IMR-90 (cell line): ENCODE measurements around the gene GMCL2. TPM values are rescaled to one million over a fixed set of nuclear protein-coding genes. Genes with fewer than 3 reads are reported as not detected.

Source experiments
- ATAC-seq: fragments of 200-7000 bp; cut with Tn5 transposase; 2 replicates; pipeline ENCODE4 v1.9.1; 2020; ENCODE audit warnings: low read depth, mild to moderate bottlenecking, moderate library complexity
- BruUV-seq: library from RNA; stranded (reverse); fragments of 400-500 nt; replicated peaks from 2 replicates; lab custom pipeline; 2021; lab: Mats Ljungman, UMichigan
- CTCF ChIA-PET: fragments of 300-600 bp; formaldehyde crosslinking; extraction: SDS; loops from one replicate; lab custom pipeline; 2021; ENCODE audit warnings: antibody characterized with exemption; lab: Yijun Ruan, JAX
- POLR2A ChIA-PET: fragments of 300-600 bp; sonication (Branson Sonifier 250); formaldehyde crosslinking; loops from one replicate; lab custom pipeline; 2022; ENCODE audit warnings: antibody characterized with exemption; ENCODE audit not compliant: unreplicated experiment; lab: Charles Lee
- DNase-seq: peaks from one replicate; pipeline ENCODE4 v3.0.0; 2013
- H2AFZ ChIP-seq: replicated peaks from 2 replicates; pipeline ENCODE3; 2013; ENCODE audit warnings: low read length, mild to moderate bottlenecking; ENCODE audit not compliant: poor library complexity
- H2AK5ac ChIP-seq: 2 replicates; pipeline ENCODE4 v1.6.1; 2013; ENCODE audit warnings: low read depth, low read length, inconsistent platforms
- H2AK9ac ChIP-seq: replicated peaks from 2 replicates; pipeline ENCODE3; 2013; ENCODE audit warnings: mild to moderate bottlenecking, low read depth, low read length, moderate library complexity; ENCODE audit not compliant: poor library complexity
- H2BK120ac ChIP-seq: 2 replicates; pipeline ENCODE4 v1.6.1; 2013; ENCODE audit warnings: low read depth, low read length, inconsistent platforms
- H2BK15ac ChIP-seq: 3 replicates; pipeline ENCODE4 v1.6.1; 2013; ENCODE audit warnings: low read depth, low read length, inconsistent platforms
- H2BK20ac ChIP-seq: 2 replicates; pipeline ENCODE4 v1.6.1; 2013; ENCODE audit warnings: low read depth, mild to moderate bottlenecking, inconsistent platforms, low read length, moderate library complexity
- H2BK5ac ChIP-seq: 2 replicates; pipeline ENCODE4 v1.6.1; 2013; ENCODE audit warnings: mild to moderate bottlenecking, low read depth, low read length, inconsistent platforms; ENCODE audit not compliant: poor library complexity, severe bottlenecking
- H3K14ac ChIP-seq: replicated peaks from 2 replicates; pipeline ENCODE4 v1.6.1; 2013; ENCODE audit warnings: low read depth, low read length, inconsistent platforms
- H3K18ac ChIP-seq: 2 replicates; pipeline ENCODE4 v1.6.1; 2013; ENCODE audit warnings: low read depth, low read length, control low read depth
- H3K23ac ChIP-seq: 2 replicates; pipeline ENCODE4 v1.6.1; 2013; ENCODE audit warnings: low read depth, low read length, inconsistent platforms
- H3K27ac ChIP-seq: 2 replicates; pipeline ENCODE4 v1.5.1; 2013; ENCODE audit warnings: mild to moderate bottlenecking, control low read depth, low read length; ENCODE audit not compliant: insufficient read depth
- H3K27me3 ChIP-seq: 2 replicates; pipeline ENCODE4 v1.6.1; 2013; ENCODE audit warnings: low read length; ENCODE audit not compliant: control insufficient read depth, insufficient read depth
- H3K36me3 ChIP-seq: 2 replicates; pipeline ENCODE4 v1.6.1; 2013; ENCODE audit warnings: low read length, mixed read lengths; ENCODE audit not compliant: control insufficient read depth, insufficient read depth
- H3K4ac ChIP-seq: 2 replicates; pipeline ENCODE4 v1.6.1; 2013; ENCODE audit warnings: low read depth, low read length, inconsistent platforms
- H3K4me1 ChIP-seq: 2 replicates; pipeline ENCODE4 v1.6.1; 2013; ENCODE audit warnings: low read length, mixed read lengths; ENCODE audit not compliant: control insufficient read depth, insufficient read depth
- H3K4me2 ChIP-seq: 2 replicates; pipeline ENCODE4 v1.6.1; 2013; ENCODE audit warnings: low read depth, mild to moderate bottlenecking, control low read depth, low read length, moderate library complexity
- H3K4me3 ChIP-seq: 2 replicates; pipeline ENCODE4 v1.5.1; 2013; ENCODE audit warnings: low read depth, mild to moderate bottlenecking, control low read depth, low read length, moderate library complexity; ENCODE audit not compliant: insufficient read depth
- H3K56ac ChIP-seq: 2 replicates; pipeline ENCODE4 v1.6.1; 2013; ENCODE audit warnings: low read length, inconsistent platforms; ENCODE audit not compliant: insufficient read depth; ENCODE audit errors: extremely low read depth
- H3K79me1 ChIP-seq, 2 experiments: 2 replicates each; pipeline ENCODE4 v1.6.1; 2013; ENCODE audit warnings: low read length in 2 of 2, inconsistent platforms in 1 of 2, low read depth in 1 of 2
- H3K9ac ChIP-seq: 2 replicates; pipeline ENCODE4 v1.6.1; 2013; ENCODE audit warnings: low read depth, low read length, control low read depth
- H3K9me1 ChIP-seq: 2 replicates; pipeline ENCODE4 v1.6.1; 2013; ENCODE audit warnings: low read length, inconsistent platforms; ENCODE audit not compliant: insufficient read depth
- H3K9me3 ChIP-seq: 2 replicates; pipeline ENCODE4 v1.6.1; 2013; ENCODE audit warnings: low read length; ENCODE audit not compliant: control insufficient read depth, insufficient read depth
- H4K20me1 ChIP-seq: 2 replicates; pipeline ENCODE4 v1.6.1; 2013; ENCODE audit warnings: low read length, inconsistent platforms; ENCODE audit not compliant: insufficient read depth
- H4K5ac ChIP-seq: 2 replicates; pipeline ENCODE4 v1.6.1; 2013; ENCODE audit warnings: mild to moderate bottlenecking, low read depth, low read length, control low read depth
- H4K8ac ChIP-seq, 2 experiments: 2 replicates each; pipeline ENCODE4 v1.6.1; 2013; ENCODE audit warnings: low read depth in 2 of 2, low read length in 2 of 2, control low read depth in 1 of 2, inconsistent platforms in 1 of 2
- H4K91ac ChIP-seq: 2 replicates; pipeline ENCODE4 v1.6.1; 2013; ENCODE audit warnings: low read depth, low read length, inconsistent platforms; ENCODE audit not compliant: insufficient read depth
- BHLHE40 ChIP-seq: fragments of 150-350 bp; IDR thresholded peaks from 2 replicates; pipeline ENCODE4 v1.6.1; 2016; ENCODE audit warnings: mild to moderate bottlenecking, low read depth, low read length
- CEBPB ChIP-seq: IDR thresholded peaks from 2 replicates; pipeline ENCODE4 v1.6.1; 2012; ENCODE audit warnings: low read depth, low read length, improper control_type of control experiment
- CHD1 ChIP-seq: IDR thresholded peaks from 2 replicates; pipeline ENCODE4 v1.6.1; 2012; ENCODE audit warnings: low read depth, low read length, improper control_type of control experiment
- FOS ChIP-seq: fragments of 150-350 bp; IDR thresholded peaks from 2 replicates; pipeline ENCODE4 v1.6.1; 2016; ENCODE audit warnings: low read depth, low read length
- MAFK ChIP-seq: IDR thresholded peaks from 2 replicates; pipeline ENCODE4 v1.6.1; 2012; ENCODE audit warnings: low read depth, low read length, improper control_type of control experiment
- MAZ ChIP-seq: IDR thresholded peaks from 2 replicates; pipeline ENCODE4 v1.6.1; 2012; ENCODE audit warnings: low read depth, mild to moderate bottlenecking, low read length, improper control_type of control experiment, moderate library complexity, borderline replicate concordance
- MXI1 ChIP-seq: IDR thresholded peaks from 2 replicates; pipeline ENCODE4 v1.6.1; 2012; ENCODE audit warnings: low read depth, mild to moderate bottlenecking, low read length, moderate library complexity, borderline replicate concordance
- NFE2L2 ChIP-seq: fragments of 150-350 bp; IDR thresholded peaks from 2 replicates; pipeline ENCODE4 v1.6.1; 2016; ENCODE audit warnings: low read depth, mild to moderate bottlenecking, low read length
- RAD21 ChIP-seq: IDR thresholded peaks from 2 replicates; pipeline ENCODE4 v1.6.1; 2012; ENCODE audit warnings: low read length, improper control_type of control experiment
- RCOR1 ChIP-seq: IDR thresholded peaks from 2 replicates; pipeline ENCODE4 v1.6.1; 2012; ENCODE audit warnings: mild to moderate bottlenecking, low read length, improper control_type of control experiment; ENCODE audit not compliant: insufficient replicate concordance
- SMC3 ChIP-seq: fragments of 150-350 bp; IDR thresholded peaks from 2 replicates; pipeline ENCODE4 v1.6.1; 2016; ENCODE audit warnings: low read depth, mild to moderate bottlenecking, antibody characterized with exemption, low read length, moderate library complexity
- WGBS, 2 experiments: methylation state at CpG; one replicate each; pipeline versions ENCODE4 v1.1.5 to v1.1.7; 2013; ENCODE audit warnings: missing lambda C conversion rate in 2 of 2; ENCODE audit not compliant: insufficient read length in 1 of 2; ENCODE audit errors: extremely low coverage in 2 of 2; 5-methylcytosine and 5-hydroxymethylcytosine counted together
- dilution Hi-C: fragments of 300-500 bp; cut with HindIII; formaldehyde crosslinking; loops from one replicate; pipeline ENCODE4 v1.14.3; 2018; ENCODE audit warnings: low sequenced_read_pairs; ENCODE audit not compliant: unreplicated experiment
- in situ Hi-C: fragments of 300-500 bp; cut with MboI; formaldehyde crosslinking; loops from 3 replicates; pipeline ENCODE4 v1.14.3; 2019; ENCODE audit warnings: low sequenced_read_pairs, inconsistent platforms, mixed read lengths
- intact Hi-C: fragments of 100-400 bp; cut with micrococcal nuclease; formaldehyde crosslinking; loops from 2 replicates; pipeline ENCODE4 v1.10.0; 2022
- polyA plus RNA-seq, 3 experiments: library from polyadenylated mRNA; depleted of rRNA; stranded (reverse); fragments of >200 nt; gene quantifications; 2 replicates each; pipeline ENCODE4 v1.2.3, GENCODE V29; 2012; ENCODE audit warnings: low replicate concordance in 1 of 3
- total RNA-seq: library from RNA; depleted of rRNA; stranded (reverse); fragments of >200 nt; gene quantifications from 2 replicates; pipeline ENCODE4 v1.2.3, GENCODE V29; 2012
- TF ChIP-seq, protein P1 (sequence below): conservative IDR thresholded peaks from 2 replicates; pipeline ENCODE4 v1.5.1; 2012; ENCODE audit warnings: mild to moderate bottlenecking, low read depth, low read length, improper control_type of control experiment
- TF ChIP-seq, protein P2 (sequence below): fragments of 150-350 bp; IDR thresholded peaks from 2 replicates; pipeline ENCODE4 v1.6.1; 2016; ENCODE audit warnings: low read depth, mild to moderate bottlenecking, low read length, moderate library complexity, borderline replicate concordance
- TF ChIP-seq, protein P3 (sequence below): fragments of 150-350 bp; IDR thresholded peaks from 2 replicates; pipeline ENCODE4 v1.6.1; 2017; ENCODE audit warnings: mild to moderate bottlenecking, antibody characterized with exemption, low read length, low read depth

The GMCL2 gene
- total and polyA plus RNA-seq, 2 of the 4 experiments (the other 2 are of a cell fraction) = not detected

DNA sequence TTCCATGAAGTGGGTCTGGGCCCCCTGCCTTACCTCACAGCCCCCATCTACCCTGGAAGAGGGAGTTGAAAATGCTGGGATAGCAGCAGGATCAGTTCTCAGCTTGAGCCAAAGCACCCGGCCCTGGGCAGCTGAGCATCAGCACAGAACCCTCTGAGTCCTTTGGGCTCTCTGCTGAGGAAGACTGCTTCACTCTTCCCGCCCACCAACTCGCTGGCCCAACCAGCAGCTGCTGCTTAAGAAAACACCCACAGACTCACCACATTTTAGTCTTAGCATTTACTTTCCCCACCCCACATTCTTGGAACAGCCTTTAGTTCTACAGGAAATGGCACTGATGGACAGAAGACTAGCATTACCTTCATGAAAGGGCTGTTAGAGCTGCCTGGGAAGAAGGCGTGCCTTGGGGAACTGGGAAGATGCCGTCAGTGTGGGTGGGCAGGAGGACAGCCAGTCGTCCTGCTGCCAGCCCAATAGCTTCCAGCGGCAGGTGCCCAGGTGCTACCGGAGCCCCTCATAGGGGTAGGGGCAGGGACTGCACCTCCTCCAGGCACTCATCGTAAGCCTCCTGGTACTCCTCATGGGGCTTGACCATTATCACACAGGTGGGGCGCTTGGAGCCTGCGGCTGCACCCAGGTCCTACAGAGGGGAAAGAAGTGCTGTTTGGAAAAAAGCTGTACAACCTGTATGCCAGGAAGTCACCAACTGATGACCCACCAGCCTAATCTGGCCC, 37.8 kb downstream of the GMCL2 start:
- dilution Hi-C loops (no loop called here), intact Hi-C loops (no loop called here), in situ Hi-C loops (loop anchor here (5.0 kb wide), 1 partner anchor 72 kb away; no protein-coding TSS in a partner anchor)
- Histone ChIP-seq H2AK9ac (no peak overlapping the region), H4K20me1 (peaks cover 10% of the 10 kb centered on the region; the same call in 1 of the 2 replicates), H3K56ac (no peak overlapping the region), H2AFZ (no peak overlapping the region), H3K4me2 (no peak overlapping the region), H3K4ac (no peak overlapping the region), H3K18ac (no peak overlapping the region), H4K8ac (no peak overlapping the region), H3K9me1 (peaks cover 4% of the 10 kb centered on the region; the same call in 1 of the 2 replicates), H3K23ac (no peak overlapping the region), H3K36me3 (peaks cover 47% of the 10 kb centered on the region), H3K27me3 (no peaks in the 10 kb centered on the region), H4K91ac (no peak overlapping the region), H3K27ac (no peak overlapping the region), H2BK5ac (no peak overlapping the region), H3K9me3 (no peaks in the 10 kb centered on the region), H3K14ac (no peak overlapping the region), H4K5ac (no peak overlapping the region), H3K4me3 (no peak overlapping the region), H2BK20ac (no peak overlapping the region), H3K9ac (no peak overlapping the region), H2BK120ac (no peak overlapping the region), H3K79me1 (peaks cover 17 to 28% of the 10 kb centered on the region in 2 experiments), H3K4me1 (peaks cover 7% of the 10 kb centered on the region), H2BK15ac (no peak overlapping the region), H2AK5ac (no peak overlapping the region)
- CTCF ChIA-PET = no interaction called here
- TF ChIP-seq BHLHE40 (no peak), MAFK (no peak), MXI1 (no peak), CEBPB (no peak), NFE2L2 (no peak), MAZ (no peak), RCOR1 (no peak), SMC3 (no peak), RAD21 (no peak), FOS (no peak), CHD1 (no peak)
- TF ChIP-seq, protein P1, sequence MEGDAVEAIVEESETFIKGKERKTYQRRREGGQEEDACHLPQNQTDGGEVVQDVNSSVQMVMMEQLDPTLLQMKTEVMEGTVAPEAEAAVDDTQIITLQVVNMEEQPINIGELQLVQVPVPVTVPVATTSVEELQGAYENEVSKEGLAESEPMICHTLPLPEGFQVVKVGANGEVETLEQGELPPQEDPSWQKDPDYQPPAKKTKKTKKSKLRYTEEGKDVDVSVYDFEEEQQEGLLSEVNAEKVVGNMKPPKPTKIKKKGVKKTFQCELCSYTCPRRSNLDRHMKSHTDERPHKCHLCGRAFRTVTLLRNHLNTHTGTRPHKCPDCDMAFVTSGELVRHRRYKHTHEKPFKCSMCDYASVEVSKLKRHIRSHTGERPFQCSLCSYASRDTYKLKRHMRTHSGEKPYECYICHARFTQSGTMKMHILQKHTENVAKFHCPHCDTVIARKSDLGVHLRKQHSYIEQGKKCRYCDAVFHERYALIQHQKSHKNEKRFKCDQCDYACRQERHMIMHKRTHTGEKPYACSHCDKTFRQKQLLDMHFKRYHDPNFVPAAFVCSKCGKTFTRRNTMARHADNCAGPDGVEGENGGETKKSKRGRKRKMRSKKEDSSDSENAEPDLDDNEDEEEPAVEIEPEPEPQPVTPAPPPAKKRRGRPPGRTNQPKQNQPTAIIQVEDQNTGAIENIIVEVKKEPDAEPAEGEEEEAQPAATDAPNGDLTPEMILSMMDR = no peak
- TF ChIP-seq, protein P2, sequence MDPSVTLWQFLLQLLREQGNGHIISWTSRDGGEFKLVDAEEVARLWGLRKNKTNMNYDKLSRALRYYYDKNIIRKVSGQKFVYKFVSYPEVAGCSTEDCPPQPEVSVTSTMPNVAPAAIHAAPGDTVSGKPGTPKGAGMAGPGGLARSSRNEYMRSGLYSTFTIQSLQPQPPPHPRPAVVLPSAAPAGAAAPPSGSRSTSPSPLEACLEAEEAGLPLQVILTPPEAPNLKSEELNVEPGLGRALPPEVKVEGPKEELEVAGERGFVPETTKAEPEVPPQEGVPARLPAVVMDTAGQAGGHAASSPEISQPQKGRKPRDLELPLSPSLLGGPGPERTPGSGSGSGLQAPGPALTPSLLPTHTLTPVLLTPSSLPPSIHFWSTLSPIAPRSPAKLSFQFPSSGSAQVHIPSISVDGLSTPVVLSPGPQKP = no peak
- TF ChIP-seq, protein P3, sequence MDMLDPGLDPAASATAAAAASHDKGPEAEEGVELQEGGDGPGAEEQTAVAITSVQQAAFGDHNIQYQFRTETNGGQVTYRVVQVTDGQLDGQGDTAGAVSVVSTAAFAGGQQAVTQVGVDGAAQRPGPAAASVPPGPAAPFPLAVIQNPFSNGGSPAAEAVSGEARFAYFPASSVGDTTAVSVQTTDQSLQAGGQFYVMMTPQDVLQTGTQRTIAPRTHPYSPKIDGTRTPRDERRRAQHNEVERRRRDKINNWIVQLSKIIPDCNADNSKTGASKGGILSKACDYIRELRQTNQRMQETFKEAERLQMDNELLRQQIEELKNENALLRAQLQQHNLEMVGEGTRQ = no peak
- BruUV-seq = no TSS peak
- ATAC-seq = no peak
- POLR2A ChIA-PET = no interaction called here
- no CpG with 5 or more reads among the region's 11 CpGs for WGBS, 2 experiments
- peak; percentile 19 for DNase-seq
